RWPE1 (cell line): ENCODE results near the gene SERPINA4.

Source experiments
- CTCF ChIA-PET: fragments of 350-600 bp; sonication (Branson Sonifier 250); formaldehyde crosslinking; extraction: SDS; loops from one replicate; lab custom pipeline; 2021; lab: Yijun Ruan, JAX
- POLR2A ChIA-PET: fragments of 400-600 bp; formaldehyde crosslinking; extraction: SDS; loops from one replicate; lab custom pipeline; 2020; ENCODE audit warnings: antibody characterized with exemption; ENCODE audit not compliant: low non-redundant PET; lab: Yijun Ruan, JAX
- DNase-seq: peaks from one replicate; pipeline ENCODE4 v3.0.0; 2012; ENCODE audit warnings: low spot score
- H3K27ac ChIP-seq: fragments of 450-650 bp; 2 replicates; pipeline ENCODE4 v1.5.1; 2017
- CTCF ChIP-seq: fragments of 450-650 bp; conservative IDR thresholded peaks from 2 replicates; pipeline ENCODE4 v1.5.1; 2017; ENCODE audit warnings: low read depth, mild to moderate bottlenecking

The SERPINA4 gene

DNA sequence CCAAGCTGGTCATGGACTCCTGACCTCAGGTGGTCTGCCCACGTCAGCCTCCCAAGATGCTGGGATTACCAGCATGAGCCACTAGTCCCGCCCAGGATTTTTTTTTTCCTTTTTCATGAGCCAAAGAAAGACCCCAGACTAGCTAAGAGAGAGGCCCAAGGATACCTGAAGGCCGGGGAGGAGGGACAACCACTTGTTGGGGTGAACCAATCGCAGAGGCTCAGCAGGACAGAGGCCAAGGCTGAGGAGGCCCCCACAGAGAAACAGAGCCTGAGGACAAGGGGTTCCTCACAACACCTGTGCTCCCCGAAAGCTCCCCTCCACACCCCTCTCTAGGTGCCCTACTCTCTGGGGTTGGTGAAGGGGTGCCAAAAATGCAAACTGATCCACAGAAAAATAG, 49.9 kb downstream of the SERPINA4 start:
- peak overlapping the region; percentile 78 for H3K27ac ChIP-seq
- POLR2A ChIA-PET, result no interaction called here

GRCh38 chr14:94612174-94612573, 50.9 kb downstream of the SERPINA4 start, which contains the start of gene SERPINA3:
Gene SERPINA3 (plus strand): TSS chr14:94612391. CDS start chr14:94614442, 2,051 bp downstream.
- no peak for TF ChIP-seq CTCF
- ChIA-PET CTCF (no interaction called here), POLR2A (no interaction called here)
- no peak for DNase-seq
- peak within 1 kb of the TSS; percentile 84 for H3K27ac ChIP-seq

More for the DNA sequence above, 49.9 kb downstream of the SERPINA4 start:
- no peak for DNase-seq
- no peak for TF ChIP-seq CTCF
- CTCF ChIA-PET, result no interaction called here

GRCh38 chr14:94612580-94613554, 51.6 kb downstream of the SERPINA4 start:
- POLR2A ChIA-PET, result no interaction called here
- TF ChIP-seq CTCF, result no peak
- CTCF ChIA-PET, result no interaction called here
- DNase-seq, result no peak
- H3K27ac ChIP-seq, result peak overlapping the region; percentile 84

DNA sequence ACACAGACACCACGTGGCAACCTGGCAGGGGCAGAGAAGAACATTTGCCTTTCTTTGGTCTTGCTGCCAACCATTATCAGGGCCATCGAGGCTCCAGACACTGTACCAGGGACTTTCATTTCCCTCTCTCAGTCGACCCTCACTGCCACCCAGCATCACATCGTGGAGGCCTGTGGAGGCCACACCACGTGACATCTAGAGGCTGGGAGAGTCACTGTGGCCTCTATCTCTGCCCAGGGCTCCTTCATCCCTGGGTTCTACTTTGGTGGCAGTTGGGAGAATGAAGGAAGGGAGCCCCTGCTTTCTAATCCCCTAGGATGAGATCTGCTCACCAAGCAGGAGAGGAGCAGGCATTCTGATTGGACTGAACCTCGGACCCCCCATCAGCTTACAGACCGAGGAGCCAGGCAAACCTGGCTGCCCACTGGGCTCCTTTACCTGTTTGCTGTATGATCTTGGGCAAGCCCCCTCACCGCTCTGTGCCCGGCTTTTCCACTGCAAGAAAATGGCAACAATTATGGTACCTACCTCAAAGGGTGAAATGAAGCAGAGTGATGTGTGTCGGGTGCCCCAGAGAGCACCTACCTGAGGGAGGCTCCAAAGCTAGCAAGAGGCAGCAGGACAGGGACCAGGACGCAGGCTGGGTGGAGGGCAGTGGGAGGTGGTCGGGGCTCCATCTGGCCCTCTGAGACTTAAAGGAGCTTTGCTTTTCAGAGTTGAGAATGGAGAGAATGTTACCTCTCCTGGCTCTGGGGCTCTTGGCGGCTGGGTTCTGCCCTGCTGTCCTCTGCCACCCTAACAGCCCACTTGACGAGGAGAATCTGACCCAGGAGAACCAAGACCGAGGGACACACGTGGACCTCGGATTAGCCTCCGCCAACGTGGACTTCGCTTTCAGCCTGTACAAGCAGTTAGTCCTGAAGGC, 52.7 kb downstream of the SERPINA4 start:
- TF ChIP-seq CTCF, result no peak
- ChIA-PET POLR2A (no interaction called here), CTCF (no interaction called here)
- no peak for DNase-seq
- peak overlapping the region; percentile 84 for H3K27ac ChIP-seq

DNA sequence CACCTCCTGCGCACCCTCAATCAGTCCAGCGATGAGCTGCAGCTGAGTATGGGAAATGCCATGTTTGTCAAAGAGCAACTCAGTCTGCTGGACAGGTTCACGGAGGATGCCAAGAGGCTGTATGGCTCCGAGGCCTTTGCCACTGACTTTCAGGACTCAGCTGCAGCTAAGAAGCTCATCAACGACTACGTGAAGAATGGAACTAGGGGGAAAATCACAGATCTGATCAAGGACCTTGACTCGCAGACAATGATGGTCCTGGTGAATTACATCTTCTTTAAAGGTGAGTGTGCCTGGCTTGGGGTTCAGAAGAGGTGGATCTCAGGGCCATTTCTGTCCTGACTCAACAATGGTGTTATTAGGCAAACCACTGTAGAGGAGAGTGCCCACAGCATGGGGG, 53.6 kb downstream of the SERPINA4 start:
- CTCF ChIA-PET, result no interaction called here
- TF ChIP-seq CTCF, result no peak

DNA sequence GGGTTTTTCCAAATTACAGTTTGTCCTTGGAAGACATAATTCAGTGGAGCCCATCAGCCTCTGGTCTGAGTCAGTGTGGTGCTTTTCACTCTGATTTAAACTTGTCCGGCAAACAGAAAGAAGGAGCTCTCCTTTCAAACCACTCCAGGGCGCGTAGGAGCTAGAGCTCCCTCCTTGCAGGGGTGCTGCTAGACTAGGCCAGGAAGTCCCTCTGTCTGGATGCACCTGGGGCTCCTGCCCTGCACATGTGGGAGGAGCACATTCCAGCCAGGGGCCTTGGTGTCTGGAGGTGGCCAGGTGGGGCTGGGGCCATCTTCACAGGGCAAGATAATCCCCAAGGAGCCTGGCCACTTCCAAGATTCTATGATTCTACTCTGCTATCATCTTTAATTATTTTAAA, 54.0 kb downstream of the SERPINA4 start:
- no peak overlapping the region for H3K27ac ChIP-seq
- ChIA-PET CTCF (no interaction called here), POLR2A (no interaction called here)

More for the DNA sequence above, 53.6 kb downstream of the SERPINA4 start:
- POLR2A ChIA-PET, result no interaction called here
- no peak for DNase-seq
- no peak overlapping the region for H3K27ac ChIP-seq

More for the DNA sequence above, 54.0 kb downstream of the SERPINA4 start:
- DNase-seq, result no peak
- TF ChIP-seq CTCF, result no peak
